AG09309 (cell line): Measurements from ENCODE around the gene PGM2L1.
A peak's percentile ranks its signal among the peaks of the same experiment; 100 is the strongest.

Experiments used
- DNase-seq: peaks from one replicate; pipeline ENCODE4 v3.0.0-alpha.2; 2010; ENCODE audit warnings: low read depth
- H3K4me3 ChIP-seq: 2 replicates; pipeline ENCODE4 v1.5.1; 2011; ENCODE audit warnings: mild to moderate bottlenecking, low read depth, low read length, moderate library complexity; ENCODE audit not compliant: control insufficient read depth
- CTCF ChIP-seq: IDR thresholded peaks from 2 replicates; pipeline ENCODE4 v1.5.1; 2011; ENCODE audit warnings: mild to moderate bottlenecking, low read depth, low read length, inconsistent platforms; ENCODE audit not compliant: insufficient read depth, control insufficient read depth; ENCODE audit errors: missing control alignments

PGM2L1 gene

GRCh38 chr11:74330075-74330858, 68.0 kb downstream of the PGM2L1 start:
- no peak for TF ChIP-seq CTCF
- H3K4me3 ChIP-seq, result no peak overlapping the region

GRCh38 chr11:74327076-74327475, 71.2 kb downstream of the PGM2L1 start:
- H3K4me3 ChIP-seq, result no peak overlapping the region
- TF ChIP-seq CTCF, result no peak
- no peak for DNase-seq

More at GRCh38 chr11:74330075-74330858, 68.0 kb downstream of the PGM2L1 start:
- DNase-seq, result no peak

- H3K4me3 ChIP-seq, result no peak overlapping the region
- no peak for DNase-seq
- TF ChIP-seq CTCF, result no peak
Measured at GRCh38 chr11:74326665-74327064, 71.6 kb downstream of the PGM2L1 start.

GRCh38 chr11:74325649-74326645, 72.3 kb downstream of the PGM2L1 start:
- TF ChIP-seq CTCF, result no peak
- DNase-seq, result peak; percentile 86
- H3K4me3 ChIP-seq, result no peak overlapping the region

- DNase-seq, result no peak
- TF ChIP-seq CTCF, result no peak
- no peak overlapping the region for H3K4me3 ChIP-seq
Measured at GRCh38 chr11:74322667-74323066, 75.6 kb downstream of the PGM2L1 start.

- DNase-seq, result no peak
- H3K4me3 ChIP-seq, result no peak overlapping the region
- TF ChIP-seq CTCF, result peak; percentile 52
Measured at GRCh38 chr11:74321487-74322188, 76.6 kb downstream of the PGM2L1 start.
